Stimulated activated CD4-positive, alpha-beta T cell treated with anti-CD3 and anti-CD28 coated beads, Interleukin-15, amount 100 ng/mL, for 24 hours (primary cell): Measurements from ENCODE around the gene CTNNA3.

Source experiments
- DNase-seq: peaks from one replicate; pipeline ENCODE4 v3.0.0-alpha.2; 2020

Gene CTNNA3

GRCh38 chr10:66996996-66997395 is 699.0 kb downstream of the CTNNA3 start:
- no peak for DNase-seq

DNA sequence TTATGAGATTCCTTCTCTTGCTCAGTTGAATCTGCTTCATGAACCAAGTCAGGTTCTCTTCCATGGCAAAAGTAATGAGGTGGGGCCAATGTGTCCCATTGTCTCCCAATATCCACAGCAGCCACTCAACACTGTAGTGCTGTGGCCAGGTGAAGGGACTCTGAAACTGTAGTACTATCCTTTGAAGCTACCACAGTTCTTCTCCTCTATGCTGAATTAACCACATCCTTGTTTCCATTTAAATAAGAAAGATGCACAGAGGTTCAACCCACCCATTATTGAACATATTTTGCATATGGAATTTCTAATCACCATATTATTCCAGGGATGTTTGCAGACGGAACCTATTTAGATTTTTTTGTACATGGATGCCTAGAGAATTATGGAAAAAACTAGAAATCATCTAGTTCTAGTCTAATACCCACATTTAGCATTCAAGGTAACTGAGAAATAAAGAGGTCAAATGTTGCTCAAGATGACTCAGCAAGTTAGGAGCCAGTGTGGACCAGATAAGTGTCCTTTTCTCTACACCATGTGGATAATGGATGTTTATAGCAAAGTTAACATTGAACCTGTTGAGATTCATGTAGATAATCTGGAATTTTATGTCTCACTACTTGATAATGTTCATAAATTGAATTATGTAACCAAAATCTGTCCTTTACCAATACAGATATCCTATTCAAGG is 705.7 kb downstream of the CTNNA3 start:
- no peak for DNase-seq

DNA sequence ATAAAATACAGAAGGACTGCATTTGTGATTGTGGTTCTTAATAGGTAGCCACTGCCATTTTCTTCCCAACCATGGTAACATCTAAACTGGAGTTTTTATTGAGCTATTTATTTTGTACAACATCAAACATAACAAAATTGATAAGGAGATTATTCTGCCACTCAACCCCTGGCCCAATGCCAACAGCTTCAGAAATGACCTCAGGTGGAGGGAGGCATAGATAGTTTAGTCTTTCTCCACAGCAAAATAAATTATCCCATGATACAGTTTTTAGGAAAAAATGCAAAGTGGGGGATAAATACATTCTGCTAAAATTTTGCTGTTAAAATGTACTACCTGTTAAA is 712.5 kb downstream of the CTNNA3 start:
- DNase-seq = no peak

DNA sequence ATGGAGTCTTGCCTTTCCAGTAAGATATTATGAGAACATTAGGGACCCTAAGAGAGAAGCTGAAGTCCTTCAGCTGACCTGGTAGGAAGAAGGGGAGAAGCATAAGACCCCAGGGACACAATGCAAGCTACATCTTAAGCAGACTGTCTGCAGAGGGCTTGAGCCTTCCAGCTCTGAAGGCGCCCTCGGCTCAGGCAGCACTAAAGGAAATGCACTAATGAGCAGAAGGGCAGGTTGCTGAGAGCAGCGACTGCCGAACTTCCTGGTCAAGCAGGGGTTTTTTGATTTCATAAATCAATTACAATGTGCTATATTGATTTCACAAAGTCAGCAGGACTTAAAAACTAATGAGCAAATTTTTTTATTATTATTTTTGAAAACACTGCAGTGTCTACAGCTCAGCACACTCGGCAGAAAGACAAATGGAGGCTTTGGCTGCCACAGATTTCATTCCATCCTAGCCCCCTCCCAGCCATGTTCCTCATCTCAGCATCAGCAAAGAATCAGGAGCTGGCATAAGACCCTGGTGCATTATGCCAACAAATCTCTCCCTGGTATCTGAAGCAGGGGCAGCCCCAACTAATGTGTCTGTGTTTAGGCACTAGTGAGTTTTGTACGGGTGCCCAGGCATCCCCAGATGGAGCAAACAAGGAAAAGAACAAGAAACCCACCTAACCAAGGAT is 713.1 kb downstream of the CTNNA3 start:
- no peak for DNase-seq

GRCh38 chr10:66982053-66982420 is 714.0 kb downstream of the CTNNA3 start:
- no peak for DNase-seq

- no peak for DNase-seq
Measured at GRCh38 chr10:66981361-66982052, 714.5 kb downstream of the CTNNA3 start.

GRCh38 chr10:66980246-66980815 is 715.7 kb downstream of the CTNNA3 start:
- DNase-seq = no peak

- DNase-seq = no peak
Measured at GRCh38 chr10:66964946-66965345, 731.0 kb downstream of the CTNNA3 start.

- no peak for DNase-seq
Measured at GRCh38 chr10:66958466-66958865, 737.5 kb downstream of the CTNNA3 start.

DNA sequence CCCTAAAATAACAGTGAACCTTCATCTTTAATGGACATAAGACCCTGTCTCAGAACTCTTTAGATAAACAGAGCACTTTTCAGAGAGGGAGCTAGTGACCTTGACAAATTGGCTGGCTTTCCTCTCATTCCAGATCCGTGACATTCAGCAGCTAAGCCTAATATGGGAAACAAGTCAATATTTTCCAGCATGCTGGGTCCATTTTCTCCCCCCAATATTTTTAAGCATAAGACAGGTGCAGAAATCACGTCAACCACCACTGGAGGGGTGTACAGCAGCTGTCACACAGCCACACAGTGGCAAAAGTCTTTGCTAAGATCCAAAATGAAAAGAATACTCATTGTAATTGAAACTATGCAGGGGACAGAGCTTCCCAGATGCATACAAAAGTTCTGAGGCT is 744.1 kb downstream of the CTNNA3 start:
- DNase-seq = no peak

- no peak for DNase-seq
Measured at GRCh38 chr10:66943590-66943989, 752.4 kb downstream of the CTNNA3 start.

- DNase-seq = no peak
Measured at GRCh38 chr10:66942407-66942806, 753.6 kb downstream of the CTNNA3 start.

- DNase-seq = no peak
Measured at GRCh38 chr10:66941491-66941890, 754.5 kb downstream of the CTNNA3 start.

- DNase-seq = no peak
Measured at GRCh38 chr10:66940965-66941364, 755.0 kb downstream of the CTNNA3 start.

DNA sequence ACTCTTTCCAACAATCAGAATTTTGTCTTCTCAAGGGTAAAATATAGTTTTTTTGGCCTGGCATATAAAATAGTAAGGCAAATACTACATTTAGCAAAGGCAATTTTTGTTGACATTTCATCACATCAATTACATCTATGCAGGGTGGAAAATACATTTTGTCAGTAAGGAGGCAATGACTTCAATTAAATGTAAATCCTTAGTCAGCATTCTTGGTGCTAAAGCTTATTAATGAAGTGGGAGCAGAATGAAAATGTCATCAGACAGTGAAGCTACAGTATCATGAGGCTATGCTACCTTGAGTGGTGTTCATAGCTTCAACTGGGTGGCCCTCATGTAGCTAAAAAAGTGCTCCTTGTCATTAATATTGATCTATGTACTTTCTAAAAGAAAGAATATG is 761.3 kb downstream of the CTNNA3 start:
- DNase-seq = no peak

- DNase-seq = no peak
Measured at GRCh38 chr10:66931949-66932343, 764.0 kb downstream of the CTNNA3 start.

- no peak for DNase-seq
Measured at GRCh38 chr10:66931340-66931948, 764.6 kb downstream of the CTNNA3 start.

DNA sequence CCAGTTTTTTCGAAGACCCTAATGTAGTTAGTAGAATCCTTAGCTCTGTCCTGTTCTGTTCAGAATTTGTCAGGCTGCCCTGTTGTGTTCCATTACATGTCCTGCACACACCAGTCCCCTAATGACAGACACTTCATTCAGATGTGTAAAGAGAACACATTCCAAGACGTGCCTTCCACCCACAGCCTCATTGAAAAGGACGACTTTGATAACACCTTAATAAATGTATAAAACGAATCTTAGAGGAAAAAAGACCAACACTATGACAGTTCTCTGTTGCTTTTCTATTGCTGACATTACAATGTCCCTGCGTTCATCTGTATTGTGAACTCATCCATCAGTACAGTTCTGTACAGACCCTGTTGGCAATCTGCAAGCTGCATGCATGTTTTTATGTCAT is 766.6 kb downstream of the CTNNA3 start:
- DNase-seq = no peak

- DNase-seq = no peak
Measured at GRCh38 chr10:66928776-66929175, 767.2 kb downstream of the CTNNA3 start.

- DNase-seq = no peak
Measured at GRCh38 chr10:66927971-66928770, 767.8 kb downstream of the CTNNA3 start.

GRCh38 chr10:66927251-66927935 is 768.6 kb downstream of the CTNNA3 start:
- DNase-seq = no peak

GRCh38 chr10:66926841-66927240 is 769.2 kb downstream of the CTNNA3 start:
- DNase-seq = no peak
